GM21825 (cell line): ENCODE data around the gene L3HYPDH.

ENCODE experiments used
- ATAC-seq: cut with Tn5 transposase; IDR thresholded peaks from one replicate; pipeline ENCODE4 v1.9.1; 2021; ENCODE audit warnings: mild to moderate bottlenecking, moderate library complexity; ENCODE audit not compliant: unreplicated experiment

The L3HYPDH gene

GRCh38 chr14:59483819-59484638 lies at the start of gene L3HYPDH, which contains the start of gene JKAMP:
TSS of gene L3HYPDH (minus strand) at chr14:59484408. CDS start at chr14:59484316, 92 bp downstream.
TSS of gene JKAMP (plus strand) at chr14:59484517. CDS start at chr14:59484590, 73 bp downstream.
- ATAC-seq, result peak; percentile 84

- ATAC-seq, result no peak
These were observed 48.2 kb upstream of the L3HYPDH start for GRCh38 chr14:59532419-59532818.

GRCh38 chr14:59530349-59530748 lies 46.1 kb upstream of the L3HYPDH start:
- ATAC-seq, result no peak

- no peak for ATAC-seq
These were observed 45.0 kb upstream of the L3HYPDH start for GRCh38 chr14:59529189-59529588.

GRCh38 chr14:59520224-59520623 lies 36.0 kb upstream of the L3HYPDH start:
- ATAC-seq, result no peak

GRCh38 chr14:59511916-59512575 lies 27.8 kb upstream of the L3HYPDH start:
- no peak for ATAC-seq

- ATAC-seq, result no peak
These were observed 26.8 kb upstream of the L3HYPDH start for GRCh38 chr14:59510966-59511365.

- no peak for ATAC-seq
These were observed 25.8 kb upstream of the L3HYPDH start for GRCh38 chr14:59510001-59510400.

GRCh38 chr14:59509101-59509500 lies 24.9 kb upstream of the L3HYPDH start:
- ATAC-seq, result no peak

- no peak for ATAC-seq
These were observed 23.5 kb upstream of the L3HYPDH start for GRCh38 chr14:59507752-59508103.

GRCh38 chr14:59507063-59507751 lies 23.0 kb upstream of the L3HYPDH start:
- peak; percentile 73 for ATAC-seq

GRCh38 chr14:59503256-59503655 lies 19.0 kb upstream of the L3HYPDH start:
- ATAC-seq, result no peak

- ATAC-seq, result no peak
These were observed 16.5 kb upstream of the L3HYPDH start for GRCh38 chr14:59500732-59501131.

GRCh38 chr14:59492384-59492783 lies 8.2 kb upstream of the L3HYPDH start:
- no peak for ATAC-seq

- ATAC-seq, result no peak
These were observed 6.5 kb upstream of the L3HYPDH start for GRCh38 chr14:59490756-59491155.

GRCh38 chr14:59484639-59485175 lies 499 bp upstream of the L3HYPDH start:
- ATAC-seq, result peak; percentile 43

- no peak for ATAC-seq
These were observed 845 bp downstream of the L3HYPDH start for GRCh38 chr14:59483363-59483762.

GRCh38 chr14:59482541-59483331 lies 1.5 kb downstream of the L3HYPDH start:
- no peak for ATAC-seq

- ATAC-seq, result no peak
These were observed 2.2 kb downstream of the L3HYPDH start for GRCh38 chr14:59481871-59482540.

GRCh38 chr14:59481407-59481806 lies 2.8 kb downstream of the L3HYPDH start:
- ATAC-seq, result no peak
